Psoas muscle (tissue), 8 donors: ENCODE results near the gene KRTAP5-10. TPM values are rescaled to one million over a fixed set of nuclear protein-coding genes. Genes with fewer than 3 reads are reported as not detected.

Source experiments
- ATAC-seq, 4 donors: fragments of 200-7000 bp; cut with Tn5 transposase; one replicate each; pipeline ENCODE4 v1.9.1; 2020; ENCODE audit warnings: moderate library complexity in 3 of 4, mild to moderate bottlenecking in 2 of 4
- DNase-seq, 2 donors: peaks; one replicate each; pipeline ENCODE4 v3.0.0-alpha.2; 2020
- H3K27ac ChIP-seq: fragments of 200-600 bp; one replicate; pipeline ENCODE4 v1.8.0; 2022
- H3K27me3 ChIP-seq, 3 donors: fragments of 200-600 bp in 1 of 3; one replicate each; pipeline versions ENCODE4 v1.6.1 to v1.8.0; 2013 to 2022; ENCODE audit warnings: low read length in 2 of 3, mild to moderate bottlenecking in 2 of 3, moderate library complexity in 1 of 3; ENCODE audit not compliant: insufficient read depth in 3 of 3
- H3K36me3 ChIP-seq, 2 donors: fragments of 200-600 bp in 1 of 2; one replicate each; pipeline versions ENCODE4 v1.6.1 to v1.8.0; 2013 to 2022; ENCODE audit warnings: low read depth in 1 of 2, mild to moderate bottlenecking in 1 of 2, moderate library complexity in 1 of 2; ENCODE audit not compliant: insufficient read depth in 1 of 2
- H3K4me1 ChIP-seq: fragments of 200-600 bp; one replicate; pipeline ENCODE4 v1.8.0; 2022
- H3K4me3 ChIP-seq: fragments of 200-600 bp; one replicate; pipeline ENCODE4 v1.8.0; 2022; ENCODE audit warnings: mild to moderate bottlenecking
- H3K9me3 ChIP-seq: fragments of 200-600 bp; one replicate; pipeline ENCODE4 v1.8.0; 2022
- WGBS, 3 donors: extraction: QIAGEN DNeasy Blood & Tissue Kit; methylation state at CpG; one replicate each; pipeline versions ENCODE4 v1.1.6 to v1.1.7; 2013; 5-methylcytosine and 5-hydroxymethylcytosine counted together
- intact Hi-C, 2 donors: fragments of 100-400 bp; cut with DNase I; formaldehyde crosslinking; loops; one replicate each; pipeline versions ENCODE4 v1.11.0 to v1.14.2; 2022
- polyA plus RNA-seq, 3 donors: library from polyadenylated mRNA; stranded (reverse); fragments of 200-250 nt; gene quantifications; one replicate each; pipeline ENCODE4 v1.2.3, GENCODE V29; 2013
- total RNA-seq, 4 donors: library from RNA; stranded (reverse); fragmentation: NEBNext Ultra II Directional in 2 of 4; extraction: Animal tissue kit (Norgen Biotek cat#: 25700) in 2 of 4; gene quantifications; one replicate each; pipeline versions ENCODE4 v1.2.1 to v1.2.4, GENCODE V29; 2021 to 2023
- TF ChIP-seq, protein P1 (sequence below): fragments of 200-600 bp; IDR thresholded peaks from one replicate; pipeline ENCODE4 v1.8.0; 2022; ENCODE audit warnings: antibody characterized with exemption
- donor health status: healthy with polysubstance abuse.
- donor health status: DM: no; HTN: no; CAD: no; lungs with moderate emphysema.
- donor health status: Bipolar disorder and iron deficiency.
- donor health status: healthy.
- donor health status: DM: yes; HTN: yes; CAD: no.
- donor health status: DM: no; HTN: no; CAD: no.
- donor health status: DM: no; HTN: no; CAD: no.
- donor health status: DM: yes; HTN: yes; CAD: no.

The KRTAP5-10 gene
- total and polyA plus RNA-seq, 7 donors, result not detected

DNA sequence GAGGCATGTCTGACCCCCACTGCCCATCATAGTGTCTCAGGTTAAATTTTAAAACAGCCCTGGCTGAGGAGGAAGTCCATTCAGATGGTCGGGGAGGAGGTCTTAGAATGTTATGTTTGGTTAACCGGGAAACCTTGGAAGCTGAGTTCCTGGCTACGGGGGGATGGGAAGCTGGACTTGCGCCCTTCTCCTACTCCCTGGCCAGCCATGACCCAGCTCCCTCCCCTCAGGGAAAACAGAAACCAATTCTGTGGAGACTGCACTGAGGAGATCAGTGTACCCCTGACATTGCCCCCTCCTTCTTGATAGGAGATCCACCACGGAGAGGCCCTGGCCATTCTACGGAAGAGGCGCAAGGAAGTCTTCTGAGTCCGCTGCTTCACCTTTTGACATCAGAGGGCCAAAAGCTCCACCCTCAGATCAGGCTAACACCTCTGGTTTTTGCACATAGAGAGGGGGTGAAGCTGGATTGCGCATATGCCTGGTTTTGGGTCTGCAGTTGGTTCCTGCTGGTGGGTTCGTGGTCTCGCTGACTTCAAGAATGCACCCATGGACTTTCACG, 19.9 kb upstream of the KRTAP5-10 start:
- no peaks in the 10 kb centered on the region for H3K4me1 ChIP-seq
- TF ChIP-seq, protein P1, sequence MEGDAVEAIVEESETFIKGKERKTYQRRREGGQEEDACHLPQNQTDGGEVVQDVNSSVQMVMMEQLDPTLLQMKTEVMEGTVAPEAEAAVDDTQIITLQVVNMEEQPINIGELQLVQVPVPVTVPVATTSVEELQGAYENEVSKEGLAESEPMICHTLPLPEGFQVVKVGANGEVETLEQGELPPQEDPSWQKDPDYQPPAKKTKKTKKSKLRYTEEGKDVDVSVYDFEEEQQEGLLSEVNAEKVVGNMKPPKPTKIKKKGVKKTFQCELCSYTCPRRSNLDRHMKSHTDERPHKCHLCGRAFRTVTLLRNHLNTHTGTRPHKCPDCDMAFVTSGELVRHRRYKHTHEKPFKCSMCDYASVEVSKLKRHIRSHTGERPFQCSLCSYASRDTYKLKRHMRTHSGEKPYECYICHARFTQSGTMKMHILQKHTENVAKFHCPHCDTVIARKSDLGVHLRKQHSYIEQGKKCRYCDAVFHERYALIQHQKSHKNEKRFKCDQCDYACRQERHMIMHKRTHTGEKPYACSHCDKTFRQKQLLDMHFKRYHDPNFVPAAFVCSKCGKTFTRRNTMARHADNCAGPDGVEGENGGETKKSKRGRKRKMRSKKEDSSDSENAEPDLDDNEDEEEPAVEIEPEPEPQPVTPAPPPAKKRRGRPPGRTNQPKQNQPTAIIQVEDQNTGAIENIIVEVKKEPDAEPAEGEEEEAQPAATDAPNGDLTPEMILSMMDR, result no peak
- WGBS, 3 donors, result 85 to 93% (median 86%) methylated on average over 12 of the region's 12 CpGs
- no peaks in the 10 kb centered on the region for H3K9me3 ChIP-seq
- DNase-seq (no peak), ATAC-seq (no peak)
- no peaks in the 10 kb centered on the region for H3K36me3 ChIP-seq
- no peak overlapping the region for H3K4me3 ChIP-seq
- H3K27ac ChIP-seq, result no peak overlapping the region
- intact Hi-C loops, result no loop called here
- H3K27me3 ChIP-seq, result no peaks in the 10 kb centered on the region

DNA sequence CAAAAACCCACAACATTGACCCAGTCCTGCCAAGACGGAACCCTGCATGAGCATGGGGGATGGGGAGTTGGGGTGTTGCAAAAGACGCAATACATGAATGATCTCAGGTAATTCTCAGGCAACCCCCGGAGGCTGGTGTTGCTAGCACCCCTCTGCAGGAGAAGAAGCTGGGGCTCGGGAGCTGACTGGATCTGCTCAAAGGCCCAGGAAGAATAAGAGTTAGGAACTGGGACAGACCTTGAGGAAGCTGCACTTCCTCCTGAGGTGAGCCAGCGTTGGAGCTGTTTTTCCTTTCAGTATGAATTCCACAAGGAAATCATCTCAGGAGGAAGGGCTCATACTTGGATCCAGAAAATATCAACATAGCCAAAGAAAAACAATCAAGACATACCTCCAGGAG, 17.2 kb upstream of the KRTAP5-10 start, which contains the start of gene KRTAP5-9:
Gene KRTAP5-9 (plus strand): TSS at position 301 of the 400 bp plus-strand sequence. CDS start 238 bp downstream, outside the sequence.
- ATAC-seq (no peak), DNase-seq (no peak)
- no peaks in the 10 kb centered on the region for H3K36me3 ChIP-seq
- WGBS, 3 donors, result 59 to 78% (median 70%) methylated on average over 5 of the region's 5 CpGs
- TF ChIP-seq, protein P1, result no peak
- intact Hi-C loops, result no loop called here
- no peak within 1 kb of the TSS for H3K27ac ChIP-seq
- no peak within 1 kb of the TSS for H3K4me3 ChIP-seq
- H3K27me3 ChIP-seq, result no peaks in the 10 kb centered on the region
- H3K4me1 ChIP-seq, result no peaks in the 10 kb centered on the region
- no peaks in the 10 kb centered on the region for H3K9me3 ChIP-seq

DNA sequence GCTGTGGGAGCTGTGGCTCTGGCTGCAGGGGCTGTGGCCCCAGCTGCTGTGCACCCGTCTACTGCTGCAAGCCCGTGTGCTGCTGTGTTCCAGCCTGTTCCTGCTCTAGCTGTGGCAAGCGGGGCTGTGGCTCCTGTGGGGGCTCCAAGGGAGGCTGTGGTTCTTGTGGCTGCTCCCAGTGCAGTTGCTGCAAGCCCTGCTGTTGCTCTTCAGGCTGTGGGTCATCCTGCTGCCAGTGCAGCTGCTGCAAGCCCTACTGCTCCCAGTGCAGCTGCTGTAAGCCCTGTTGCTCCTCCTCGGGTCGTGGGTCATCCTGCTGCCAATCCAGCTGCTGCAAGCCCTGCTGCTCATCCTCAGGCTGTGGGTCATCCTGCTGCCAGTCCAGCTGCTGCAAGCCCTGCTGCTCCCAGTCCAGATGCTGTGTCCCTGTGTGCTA, 16.6 kb upstream of the KRTAP5-10 start:
- intact Hi-C loops, result no loop called here
- Histone ChIP-seq H3K27me3 (no peaks in the 10 kb centered on the region), H3K4me1 (no peaks in the 10 kb centered on the region), H3K36me3 (no peaks in the 10 kb centered on the region), H3K27ac (no peak overlapping the region), H3K4me3 (no peak overlapping the region), H3K9me3 (no peaks in the 10 kb centered on the region)
- TF ChIP-seq, protein P1, result no peak
- ATAC-seq (no peak), DNase-seq (no peak)
- WGBS, 3 donors, result 18 to 31% (median 28%) methylated on average over 5 of the region's 5 CpGs

DNA sequence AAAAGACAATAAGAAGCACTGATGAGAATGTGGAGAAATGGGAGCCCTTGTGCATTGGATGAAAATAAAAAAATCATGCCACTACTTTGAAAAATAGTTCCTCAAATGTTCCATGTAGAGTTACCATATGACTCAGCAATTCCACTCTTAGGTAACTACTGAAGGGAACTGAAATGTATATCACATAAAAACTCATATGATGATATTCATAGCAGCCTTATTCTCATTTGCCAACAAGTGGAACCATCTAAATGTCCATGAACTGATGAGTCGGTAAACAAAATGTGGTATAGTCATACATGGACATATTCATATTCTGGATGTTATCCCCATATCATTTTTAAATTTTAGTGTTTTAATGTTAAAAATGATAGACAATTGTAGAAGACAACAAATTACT, 13.7 kb upstream of the KRTAP5-10 start:
- Histone ChIP-seq H3K36me3 (no peaks in the 10 kb centered on the region), H3K27me3 (no peaks in the 10 kb centered on the region), H3K4me3 (no peak overlapping the region), H3K4me1 (no peaks in the 10 kb centered on the region), H3K9me3 (no peaks in the 10 kb centered on the region), H3K27ac (no peak overlapping the region)
- TF ChIP-seq, protein P1, result no peak
- intact Hi-C loops, result no loop called here
- ATAC-seq (no peak), DNase-seq (no peak)
- 87 to 92% (median 89%) methylated on average over 1 of the region's 1 CpG for WGBS, 3 donors

GRCh38 chr11:71554996-71555395, 10.4 kb upstream of the KRTAP5-10 start:
- Histone ChIP-seq H3K27me3 (no peaks in the 10 kb centered on the region), H3K27ac (no peak overlapping the region), H3K36me3 (no peaks in the 10 kb centered on the region), H3K9me3 (no peaks in the 10 kb centered on the region), H3K4me3 (no peak overlapping the region), H3K4me1 (no peaks in the 10 kb centered on the region)
- no peak for ATAC-seq
- TF ChIP-seq, protein P1, result no peak
- WGBS, 3 donors, result 68 to 78% (median 68%) methylated on average over 6 of the region's 6 CpGs
- no peak for DNase-seq
- intact Hi-C loops, result no loop called here
